DOHH2 (cell line): Measurements from ENCODE around the gene CRHR1.

ENCODE experiments used
- H3F3A ChIP-seq: fragments of 200-600 bp; sonication (generic), shearing (Covaris generic); 2 replicates; pipeline ENCODE4 v1.6.0; 2016; ENCODE audit warnings: antibody characterized with exemption, mild to moderate bottlenecking; ENCODE audit not compliant: control insufficient read depth, insufficient read depth
- H3K27ac ChIP-seq: fragments of 200-600 bp; sonication (generic); 2 replicates; pipeline ENCODE4 v1.5.1; 2014; ENCODE audit warnings: low read depth, mild to moderate bottlenecking, low read length, moderate library complexity
- H3K27me3 ChIP-seq: fragments of 200-600 bp; sonication (generic); 2 replicates; pipeline ENCODE4 v1.6.1; 2014; ENCODE audit warnings: mild to moderate bottlenecking, low read length, mixed read lengths; ENCODE audit not compliant: control insufficient read depth
- H3K36me3 ChIP-seq: fragments of 200-600 bp; sonication (generic); 2 replicates; pipeline ENCODE4 v1.6.1; 2014; ENCODE audit warnings: mild to moderate bottlenecking, low read length, moderate library complexity, mixed read lengths; ENCODE audit not compliant: control insufficient read depth
- H3K4me1 ChIP-seq: fragments of 200-600 bp; sonication (generic); 2 replicates; pipeline ENCODE4 v1.6.1; 2014; ENCODE audit warnings: mild to moderate bottlenecking, low read length, mixed read lengths; ENCODE audit not compliant: control insufficient read depth
- H3K4me2 ChIP-seq: fragments of 200-600 bp; sonication (generic); 2 replicates; pipeline ENCODE4 v1.6.0; 2014; ENCODE audit warnings: mild to moderate bottlenecking, low read length, moderate library complexity
- H3K4me3 ChIP-seq: fragments of 200-600 bp; sonication (generic); 2 replicates; pipeline ENCODE4 v1.5.1; 2014; ENCODE audit warnings: mild to moderate bottlenecking, low read length, mixed read lengths
- H3K79me2 ChIP-seq: fragments of 200-600 bp; sonication (generic); 2 replicates; pipeline ENCODE4 v1.6.1; 2014; ENCODE audit warnings: mild to moderate bottlenecking, low read length, mixed read lengths; ENCODE audit not compliant: control insufficient read depth
- H3K9me2 ChIP-seq: fragments of 200-600 bp; sonication (generic); replicated peaks from 2 replicates; pipeline ENCODE4 v1.6.1; 2014; ENCODE audit warnings: mild to moderate bottlenecking, low read length, mixed read lengths; ENCODE audit not compliant: control insufficient read depth
- H3K9me3 ChIP-seq: fragments of 200-600 bp; sonication (generic); 2 replicates; pipeline ENCODE4 v1.6.1; 2014; ENCODE audit warnings: antibody characterized with exemption, low read length, mixed read lengths; ENCODE audit not compliant: control insufficient read depth, insufficient read depth
- H4K20me1 ChIP-seq: fragments of 200-600 bp; sonication (generic); 2 replicates; pipeline ENCODE4 v1.6.0; 2014; ENCODE audit warnings: low read depth, mild to moderate bottlenecking, antibody characterized with exemption, low read length, moderate library complexity; ENCODE audit not compliant: control insufficient read depth, insufficient read depth
- CTCF ChIP-seq: fragments of 200-600 bp; sonication (generic); IDR thresholded peaks from one replicate; pipeline ENCODE4 v1.5.1; 2014; ENCODE audit warnings: antibody characterized with exemption, mild to moderate bottlenecking, low read depth, low read length; ENCODE audit not compliant: poor library complexity, severe bottlenecking
- EZH2phosphoT487 ChIP-seq: fragments of 200-600 bp; sonication (generic); IDR thresholded peaks from 2 replicates; pipeline ENCODE4 v1.6.1; 2017; ENCODE audit warnings: borderline replicate concordance, mild to moderate bottlenecking, antibody characterized with exemption, low read length, moderate library complexity, mixed read lengths

The CRHR1 gene

GRCh38 chr17:45790296-45790922 is 6.3 kb downstream of the CRHR1 start:
- Histone ChIP-seq H4K20me1 (no peaks in the 10 kb centered on the region), H3K36me3 (no peaks in the 10 kb centered on the region), H3K4me2 (no peak overlapping the region), H3K4me1 (no peaks in the 10 kb centered on the region), H3K27me3 (peaks cover 48% of the 10 kb centered on the region), H3K27ac (no peak overlapping the region), H3F3A (no peaks in the 10 kb centered on the region), H3K79me2 (no peaks in the 10 kb centered on the region), H3K4me3 (no peak overlapping the region), H3K9me3 (no peaks in the 10 kb centered on the region), H3K9me2 (no peaks in the 10 kb centered on the region)
- TF ChIP-seq CTCF (no peak), EZH2phosphoT487 (no peak)

GRCh38 chr17:45791041-45791582 is 7.0 kb downstream of the CRHR1 start:
- no peaks in the 10 kb centered on the region for H3K4me1 ChIP-seq
- H3K27me3 ChIP-seq, result peaks cover 41% of the 10 kb centered on the region
- no peaks in the 10 kb centered on the region for H3F3A ChIP-seq
- H3K9me3 ChIP-seq, result no peaks in the 10 kb centered on the region
- no peak overlapping the region for H3K4me3 ChIP-seq
- no peak overlapping the region for H3K4me2 ChIP-seq
- no peaks in the 10 kb centered on the region for H3K36me3 ChIP-seq
- H3K27ac ChIP-seq, result no peak overlapping the region
- H4K20me1 ChIP-seq, result no peaks in the 10 kb centered on the region
- H3K79me2 ChIP-seq, result no peaks in the 10 kb centered on the region
- H3K9me2 ChIP-seq, result no peaks in the 10 kb centered on the region
- no peak for TF ChIP-seq CTCF
- no peak for TF ChIP-seq EZH2phosphoT487

- H3K4me1 ChIP-seq, result no peaks in the 10 kb centered on the region
- H3K27me3 ChIP-seq, result peaks cover 32% of the 10 kb centered on the region
Observed at GRCh38 chr17:45791935-45792334, 7.8 kb downstream of the CRHR1 start.

More at GRCh38 chr17:45791935-45792334, 7.8 kb downstream of the CRHR1 start:
- no peaks in the 10 kb centered on the region for H4K20me1 ChIP-seq
- no peak overlapping the region for H3K4me2 ChIP-seq
- no peaks in the 10 kb centered on the region for H3K79me2 ChIP-seq
- H3K9me3 ChIP-seq, result no peaks in the 10 kb centered on the region
- TF ChIP-seq EZH2phosphoT487 (no peak), CTCF (no peak)
- no peak overlapping the region for H3K27ac ChIP-seq
- H3K9me2 ChIP-seq, result no peaks in the 10 kb centered on the region
- H3K4me3 ChIP-seq, result no peak overlapping the region
- no peaks in the 10 kb centered on the region for H3F3A ChIP-seq
- no peaks in the 10 kb centered on the region for H3K36me3 ChIP-seq
